Gastrocnemius medialis (tissue), 4 donors: ENCODE measurements around the gene GALNT2. TPM values are rescaled to one million over a fixed set of nuclear protein-coding genes. Genes with fewer than 3 reads are reported as not detected.

Experiments used
- ATAC-seq, 2 donors: fragments of 150-250 bp; one replicate each; pipeline ENCODE4 v1.9.1; 2016
- DNase-seq, 2 donors: peaks; one replicate each; pipeline ENCODE4 v3.0.0-alpha.2; 2019
- H3K27ac ChIP-seq, 4 donors: fragments of 200-600 bp; sonication (generic); 1 replicate in 1 of 4; 2 replicates in 3 of 4; pipeline ENCODE4 v1.5.1; 2016 to 2018; ENCODE audit warnings: mild to moderate bottlenecking in 2 of 4, moderate library complexity in 1 of 4
- H3K27me3 ChIP-seq, 3 donors: fragments of 200-600 bp; sonication (generic) in 2 of 3; 1 replicate in 1 of 3; 2 replicates in 2 of 3; pipeline versions ENCODE4 v1.5.1 to v1.6.0; 2016 to 2019; ENCODE audit warnings: mild to moderate bottlenecking in 1 of 3, moderate library complexity in 1 of 3
- H3K36me3 ChIP-seq, 2 donors: fragments of 200-600 bp; sonication (generic) in 1 of 2; one replicate each; pipeline ENCODE4 v1.5.1; 2017 to 2018
- H3K4me1 ChIP-seq, 2 donors: fragments of 200-600 bp; sonication (generic) in 1 of 2; one replicate each; pipeline ENCODE4 v1.5.1; 2016 to 2017; ENCODE audit warnings: mild to moderate bottlenecking in 2 of 2
- H3K4me3 ChIP-seq, 4 donors: fragments of 200-600 bp; sonication (generic) in 3 of 4; 1 replicate in 1 of 4; 2 replicates in 3 of 4; pipeline ENCODE4 v1.5.1; 2016 to 2019; ENCODE audit warnings: mild to moderate bottlenecking in 2 of 4
- H3K9me3 ChIP-seq, 3 donors: fragments of 200-600 bp; sonication (generic) in 2 of 3; 1 replicate in 1 of 3; 2 replicates in 2 of 3; pipeline ENCODE4 v1.5.1; 2016 to 2019
- POLR2A ChIP-seq, 2 donors: fragments of 450-650 bp; IDR thresholded peaks; one replicate each; pipeline ENCODE4 v1.6.1; 2017; ENCODE audit warnings: antibody characterized with exemption in 2 of 2, mild to moderate bottlenecking in 2 of 2, moderate library complexity in 2 of 2
- in situ Hi-C, 4 donors: fragments of 200-750 bp; cut with MboI; loops; one replicate each; pipeline versions ENCODE4 v1.15.0 to v1.8.0; 2017; ENCODE audit warnings: low sequenced_read_pairs in 4 of 4
- intact Hi-C: fragments of 100-400 bp; cut with DNase I; formaldehyde crosslinking; loops from one replicate; pipeline ENCODE4 v1.15.1; 2023; ENCODE audit warnings: low total_unique reads
- total RNA-seq, 4 donors: library from RNA; depleted of rRNA; stranded (reverse); fragments of >200 nt; gene quantifications; one replicate each; pipeline versions ENCODE4 v1.1.0 to v1.2.3, GENCODE V29; 2016
- TF ChIP-seq, protein P1 (sequence below), 5 experiments: fragments of 450-650 bp in 3 of 5; fragments of 200-600 bp in 2 of 5; sonication (generic) in 2 of 5; IDR thresholded peaks in 4 of 5; conservative IDR thresholded peaks in 1 of 5; 1 replicate in 4 of 5; 2 replicates in 1 of 5; pipeline ENCODE4 v1.5.1; 2016 to 2019; ENCODE audit warnings: antibody characterized with exemption in 5 of 5, mild to moderate bottlenecking in 3 of 5, moderate library complexity in 3 of 5

GALNT2 gene
- total RNA-seq, 4 donors from 2014 or later = 73.7 to 106 (median 78.3) TPM

DNA sequence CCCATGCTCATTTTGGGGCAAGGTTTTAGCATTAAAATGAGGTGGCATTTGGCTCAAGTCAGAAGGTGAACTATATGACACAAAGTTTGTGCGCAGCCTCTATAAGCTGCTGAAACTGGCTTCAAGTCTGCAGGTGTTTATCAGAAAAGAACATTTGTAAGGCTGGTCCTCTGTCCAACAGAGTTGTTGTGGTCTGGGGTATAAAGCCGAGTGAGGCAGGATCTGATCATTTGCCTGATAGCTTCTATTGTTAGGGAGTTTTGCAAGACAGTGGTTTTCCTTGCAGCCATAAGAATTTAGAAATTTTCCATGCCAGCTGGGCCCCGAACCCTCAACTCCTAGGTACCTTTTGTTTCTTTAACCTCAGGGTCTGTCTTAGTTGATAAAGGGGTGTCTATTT lies 228.3 kb downstream of the GALNT2 start:
- Histone ChIP-seq H3K27ac (no peak overlapping the region), H3K4me3 (no peak overlapping the region), H3K4me1 (no peaks in the 10 kb centered on the region), H3K9me3 (no peaks in the 10 kb centered on the region), H3K36me3 (no peaks in the 10 kb centered on the region), H3K27me3 (peaks cover 0 to 6% (median 0%) of the 10 kb centered on the region in 3 donors)
- DNase-seq (no peak), ATAC-seq (no peak)
- intact Hi-C loops (no loop called here), in situ Hi-C loops (no loop called here)
- TF ChIP-seq, protein P1, sequence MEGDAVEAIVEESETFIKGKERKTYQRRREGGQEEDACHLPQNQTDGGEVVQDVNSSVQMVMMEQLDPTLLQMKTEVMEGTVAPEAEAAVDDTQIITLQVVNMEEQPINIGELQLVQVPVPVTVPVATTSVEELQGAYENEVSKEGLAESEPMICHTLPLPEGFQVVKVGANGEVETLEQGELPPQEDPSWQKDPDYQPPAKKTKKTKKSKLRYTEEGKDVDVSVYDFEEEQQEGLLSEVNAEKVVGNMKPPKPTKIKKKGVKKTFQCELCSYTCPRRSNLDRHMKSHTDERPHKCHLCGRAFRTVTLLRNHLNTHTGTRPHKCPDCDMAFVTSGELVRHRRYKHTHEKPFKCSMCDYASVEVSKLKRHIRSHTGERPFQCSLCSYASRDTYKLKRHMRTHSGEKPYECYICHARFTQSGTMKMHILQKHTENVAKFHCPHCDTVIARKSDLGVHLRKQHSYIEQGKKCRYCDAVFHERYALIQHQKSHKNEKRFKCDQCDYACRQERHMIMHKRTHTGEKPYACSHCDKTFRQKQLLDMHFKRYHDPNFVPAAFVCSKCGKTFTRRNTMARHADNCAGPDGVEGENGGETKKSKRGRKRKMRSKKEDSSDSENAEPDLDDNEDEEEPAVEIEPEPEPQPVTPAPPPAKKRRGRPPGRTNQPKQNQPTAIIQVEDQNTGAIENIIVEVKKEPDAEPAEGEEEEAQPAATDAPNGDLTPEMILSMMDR (IDR thresholded peaks at IDR 0.05 in 4 of 5, conservative IDR thresholded peaks at IDR 0.05 in 1 of 5) = no peak
- no peak for TF ChIP-seq POLR2A (IDR thresholded peaks at IDR 0.05)

GRCh38 chr1:230299191-230300006 lies 232.4 kb downstream of the GALNT2 start:
- DNase-seq = peak; percentile 1 to 6
- Histone ChIP-seq H3K4me1 (peaks cover 10% of the 10 kb centered on the region in 2 donors), H3K36me3 (no peaks in the 10 kb centered on the region), H3K4me3 (no peak overlapping the region), H3K27ac (no peak overlapping the region), H3K9me3 (no peaks in the 10 kb centered on the region), H3K27me3 (no peaks in the 10 kb centered on the region)
- ATAC-seq = no peak
- TF ChIP-seq, protein P1 (IDR thresholded peaks at IDR 0.05 in 4 of 5, conservative IDR thresholded peaks at IDR 0.05 in 1 of 5) = no peak
- no peak for TF ChIP-seq POLR2A (IDR thresholded peaks at IDR 0.05)
- in situ Hi-C loops (loop anchor here in 1 of 4 donors (25.0 kb wide), 1 partner anchor 1037 kb away; the partner anchor contains the start of gene RAB4A), intact Hi-C loops (loop anchor here (5.0 to 10.0 kb wide), 4 partner anchors 72 to 742 kb away; partner anchors contain the start of gene ABCB10)

GRCh38 chr1:230300322-230301301 lies 233.6 kb downstream of the GALNT2 start:
- TF ChIP-seq, protein P1 (IDR thresholded peaks at IDR 0.05 in 4 of 5, conservative IDR thresholded peaks at IDR 0.05 in 1 of 5) = no peak
- no peak for TF ChIP-seq POLR2A (IDR thresholded peaks at IDR 0.05)
- Histone ChIP-seq H3K9me3 (no peaks in the 10 kb centered on the region), H3K27me3 (no peaks in the 10 kb centered on the region), H3K4me1 (peaks cover 10 to 15% of the 10 kb centered on the region in 2 donors), H3K27ac (no peak overlapping the region), H3K36me3 (no peaks in the 10 kb centered on the region), H3K4me3 (no peak overlapping the region)
- in situ Hi-C loops = loop anchor here in 1 of 4 donors (25.0 kb wide), 1 partner anchor 1038 kb away; the partner anchor contains the start of gene RAB4A
- ATAC-seq = no peak
- DNase-seq = no peak
- intact Hi-C loops = loop anchor here (5.0 to 10.0 kb wide), 4 partner anchors 73 to 743 kb away; partner anchors contain the start of gene ABCB10

GRCh38 chr1:230301322-230301721 lies 234.3 kb downstream of the GALNT2 start:
- no peaks in the 10 kb centered on the region for H3K27me3 ChIP-seq
- DNase-seq (no peak), ATAC-seq (no peak)
- TF ChIP-seq POLR2A (IDR thresholded peaks at IDR 0.05) = no peak
- TF ChIP-seq, protein P1 (IDR thresholded peaks at IDR 0.05 in 4 of 5, conservative IDR thresholded peaks at IDR 0.05 in 1 of 5) = no peak
- H3K27ac ChIP-seq = no peak overlapping the region
- no peaks in the 10 kb centered on the region for H3K36me3 ChIP-seq
- H3K4me3 ChIP-seq = no peak overlapping the region
- in situ Hi-C loops = loop anchor here in 1 of 4 donors (25.0 kb wide), 1 partner anchor 1039 kb away; the partner anchor contains the start of gene RAB4A
- peaks cover 10 to 20% of the 10 kb centered on the region in 2 donors for H3K4me1 ChIP-seq
- H3K9me3 ChIP-seq = no peaks in the 10 kb centered on the region
- intact Hi-C loops = loop anchor here (5.0 to 10.0 kb wide), 4 partner anchors 74 to 744 kb away; partner anchors contain the start of gene ABCB10
